Duodenal mucosa (tissue), 2 donors: ENCODE data around the gene ASCL2.
A peak's percentile ranks its signal among the peaks of the same experiment; 100 is the strongest.

Experiments used
- H3K27ac ChIP-seq: one replicate; pipeline ENCODE4 v1.7.0; 2013; ENCODE audit warnings: low read depth, low read length
- H3K27me3 ChIP-seq, 2 donors: one replicate each; pipeline ENCODE4 v1.7.0; 2013; ENCODE audit warnings: low read length in 2 of 2, control low read depth in 1 of 2; ENCODE audit not compliant: insufficient read depth in 2 of 2, control insufficient read depth in 1 of 2
- H3K36me3 ChIP-seq, 2 donors: one replicate each; pipeline ENCODE4 v1.7.0; 2013; ENCODE audit warnings: low read length in 2 of 2, control low read depth in 1 of 2; ENCODE audit not compliant: insufficient read depth in 2 of 2, control insufficient read depth in 1 of 2
- H3K4me1 ChIP-seq, 2 donors: one replicate each; pipeline ENCODE4 v1.7.0; 2013; ENCODE audit warnings: low read length in 2 of 2, control low read depth in 1 of 2; ENCODE audit not compliant: insufficient read depth in 2 of 2, control insufficient read depth in 1 of 2
- H3K4me3 ChIP-seq, 2 donors: one replicate each; pipeline ENCODE4 v1.7.0; 2013; ENCODE audit warnings: low read length in 2 of 2, low read depth in 1 of 2
- H3K9ac ChIP-seq, 2 donors: one replicate each; pipeline ENCODE4 v1.7.0; 2013; ENCODE audit warnings: low read length in 2 of 2, low read depth in 1 of 2
- H3K9me3 ChIP-seq, 2 donors: one replicate each; pipeline ENCODE4 v1.7.0; 2013; ENCODE audit warnings: low read length in 2 of 2, control low read depth in 1 of 2; ENCODE audit not compliant: control insufficient read depth in 1 of 2

ASCL2 gene

DNA sequence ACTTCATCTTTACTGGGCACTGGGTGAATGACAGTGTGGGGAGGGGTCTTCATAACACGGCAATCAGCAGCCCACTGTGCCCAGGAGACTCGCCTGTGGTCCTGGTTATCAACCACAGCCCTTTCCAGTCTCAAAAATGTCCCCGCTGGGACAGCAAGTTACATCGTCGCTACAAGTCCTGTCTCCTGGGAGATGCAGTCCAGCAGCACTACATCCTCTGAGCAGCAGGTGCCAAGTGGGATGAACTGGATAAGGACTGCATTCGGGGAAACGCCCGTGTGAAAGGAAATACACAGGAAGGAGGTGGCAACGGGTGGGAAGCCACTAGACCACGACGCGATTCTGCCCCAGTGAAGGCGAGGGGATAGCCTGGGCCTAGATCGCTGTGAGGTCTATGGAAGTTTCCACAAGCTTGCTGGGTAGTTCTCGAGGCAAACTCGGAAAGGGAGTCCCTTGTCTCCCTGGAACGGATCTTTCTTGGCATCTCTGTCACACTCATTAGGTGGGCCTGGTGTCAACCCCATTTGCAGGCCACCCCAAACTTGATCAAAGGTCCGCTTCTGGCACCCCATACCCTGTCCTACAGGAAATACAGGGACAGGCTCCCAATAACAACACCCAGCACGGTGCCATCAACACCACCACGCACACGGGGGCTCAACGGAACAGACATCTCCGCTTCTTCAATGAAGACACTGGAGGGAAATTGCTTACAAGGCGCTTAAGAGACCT, 4.4 kb downstream of the ASCL2 start:
- Histone ChIP-seq H3K9me3 (no peaks in the 10 kb centered on the region), H3K27me3 (peaks cover 0 to 9% of the 10 kb centered on the region in 2 donors), H3K36me3 (no peaks in the 10 kb centered on the region), H3K4me3 (peak overlapping the region in 1 of 2 donors; percentile 48), H3K27ac (no peak overlapping the region), H3K4me1 (peaks cover 16 to 41% of the 10 kb centered on the region in 2 donors), H3K9ac (peak overlapping the region; percentile 2 to 43)

GRCh38 chr11:2265396-2265795, 5.0 kb downstream of the ASCL2 start:
- H3K4me1 ChIP-seq, result peaks cover 16 to 35% of the 10 kb centered on the region in 2 donors
- H3K4me3 ChIP-seq, result peak overlapping the region in 1 of 2 donors; percentile 48
- peak overlapping the region; percentile 2 to 43 for H3K9ac ChIP-seq
- no peaks in the 10 kb centered on the region for H3K9me3 ChIP-seq
- H3K27ac ChIP-seq, result no peak overlapping the region
- H3K27me3 ChIP-seq, result peaks cover 0 to 3% of the 10 kb centered on the region in 2 donors
- H3K36me3 ChIP-seq, result no peaks in the 10 kb centered on the region

- no peaks in the 10 kb centered on the region for H3K9me3 ChIP-seq
- no peak overlapping the region for H3K4me3 ChIP-seq
- H3K27me3 ChIP-seq, result peaks cover 0 to 3% of the 10 kb centered on the region in 2 donors
- peaks cover 16 to 29% of the 10 kb centered on the region in 2 donors for H3K4me1 ChIP-seq
- no peak overlapping the region for H3K27ac ChIP-seq
- H3K36me3 ChIP-seq, result no peaks in the 10 kb centered on the region
- no peak overlapping the region for H3K9ac ChIP-seq
These were observed 5.9 kb downstream of the ASCL2 start for GRCh38 chr11:2264366-2265053.

GRCh38 chr11:2263724-2264360, 6.5 kb downstream of the ASCL2 start:
- H3K4me1 ChIP-seq, result peaks cover 16 to 29% of the 10 kb centered on the region in 2 donors
- H3K36me3 ChIP-seq, result no peaks in the 10 kb centered on the region
- peaks cover 0 to 3% of the 10 kb centered on the region in 2 donors for H3K27me3 ChIP-seq
- no peak overlapping the region for H3K9ac ChIP-seq
- H3K27ac ChIP-seq, result no peak overlapping the region
- no peak overlapping the region for H3K4me3 ChIP-seq
- H3K9me3 ChIP-seq, result no peaks in the 10 kb centered on the region

- Histone ChIP-seq H3K27ac (no peak overlapping the region), H3K9ac (no peak overlapping the region), H3K9me3 (no peaks in the 10 kb centered on the region), H3K4me3 (no peak overlapping the region), H3K4me1 (peaks cover 16 to 23% of the 10 kb centered on the region in 2 donors), H3K27me3 (no peaks in the 10 kb centered on the region), H3K36me3 (no peaks in the 10 kb centered on the region)
These were observed 7.3 kb downstream of the ASCL2 start for GRCh38 chr11:2263071-2263565.

DNA sequence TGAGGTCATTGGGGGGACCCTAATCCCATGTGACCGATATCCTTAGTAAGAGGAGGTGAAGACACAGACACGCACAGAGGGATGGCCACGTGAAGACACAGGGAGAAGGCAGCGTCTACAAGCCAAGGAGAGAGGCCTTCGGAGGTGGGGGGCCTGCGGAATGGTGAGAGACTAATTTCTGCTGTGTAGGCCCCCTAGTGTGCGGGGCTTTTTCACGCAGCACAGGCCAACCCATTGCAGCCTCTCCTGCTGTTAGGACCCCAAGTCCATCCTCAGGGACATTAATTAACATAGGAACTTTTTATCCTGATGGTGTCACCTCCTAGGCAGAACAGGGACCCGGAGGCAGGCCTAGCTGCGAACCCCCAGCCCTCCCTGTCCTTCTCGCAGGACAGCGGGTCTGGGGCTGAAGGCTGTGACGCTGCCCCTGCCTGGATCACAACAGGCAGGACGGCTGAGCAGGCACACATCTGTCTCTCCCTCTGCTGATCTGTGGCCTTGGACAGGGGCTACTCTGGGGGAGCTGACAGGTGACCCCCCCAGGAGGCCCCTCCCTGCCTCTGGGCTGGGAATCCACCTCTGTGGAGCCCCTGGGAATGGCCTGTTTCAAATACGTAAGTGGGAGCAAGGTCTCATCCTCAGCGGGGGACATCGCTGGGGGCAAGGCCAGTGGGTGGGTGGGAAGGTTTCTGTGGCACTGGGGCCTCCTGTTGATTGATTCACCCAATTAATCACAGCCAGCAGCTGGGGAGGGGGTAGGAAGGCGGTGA, 7.9 kb downstream of the ASCL2 start:
- H3K4me1 ChIP-seq, result peaks cover 16 to 19% of the 10 kb centered on the region in 2 donors
- no peaks in the 10 kb centered on the region for H3K9me3 ChIP-seq
- no peak overlapping the region for H3K27ac ChIP-seq
- H3K36me3 ChIP-seq, result no peaks in the 10 kb centered on the region
- H3K27me3 ChIP-seq, result no peaks in the 10 kb centered on the region
- no peak overlapping the region for H3K4me3 ChIP-seq
- H3K9ac ChIP-seq, result no peak overlapping the region

- Histone ChIP-seq H3K9me3 (no peaks in the 10 kb centered on the region), H3K4me1 (peaks cover 14 to 18% of the 10 kb centered on the region in 2 donors), H3K27me3 (no peaks in the 10 kb centered on the region), H3K36me3 (no peaks in the 10 kb centered on the region), H3K9ac (no peak overlapping the region), H3K4me3 (no peak overlapping the region), H3K27ac (no peak overlapping the region)
These were observed 8.8 kb downstream of the ASCL2 start for GRCh38 chr11:2261436-2262230.

GRCh38 chr11:2260491-2261364, 9.7 kb downstream of the ASCL2 start:
- Histone ChIP-seq H3K27me3 (no peaks in the 10 kb centered on the region), H3K9me3 (no peaks in the 10 kb centered on the region), H3K4me1 (peaks cover 9 to 11% of the 10 kb centered on the region in 2 donors), H3K9ac (no peak overlapping the region), H3K4me3 (no peak overlapping the region), H3K36me3 (no peaks in the 10 kb centered on the region), H3K27ac (no peak overlapping the region)
